Measurements from ENCODE around the gene ZNF333.
"Not testable (repeated sequence)": the region's sequence is repeated elsewhere in the genome, so short reads cannot be mapped to it uniquely, and the experiment has no call there.

The ZNF333 gene

GRCh38 chr19:14733574-14733973 is 43.7 kb downstream of the ZNF333 start:
- H3K27me3 ChIP-seq (ENCODE audit: low read depth, low read length), result no peaks in the 10 kb centered on the region
- H3K27ac ChIP-seq (ENCODE audit: low read length), result no peak overlapping the region
- no peak overlapping the region for H3K4me3 ChIP-seq (ENCODE audit: low read depth in 1 of 2, low read length in 2 of 2)
- no peaks in the 10 kb centered on the region for H3K4me1 ChIP-seq (ENCODE audit: control insufficient read depth in 1 of 2, insufficient read depth in 2 of 2, low read length in 2 of 2)
- H3K9me3 ChIP-seq (ENCODE audit: control insufficient read depth in 1 of 2, low read length in 2 of 2), result peaks cover 4 to 32% of the 10 kb centered on the region in 2 donors
- H3K36me3 ChIP-seq (ENCODE audit: control insufficient read depth in 1 of 2, insufficient read depth in 2 of 2, low read length in 2 of 2), result peaks cover 0 to 14% of the 10 kb centered on the region in 2 donors

- Histone ChIP-seq H3K4me1 (ENCODE audit: control insufficient read depth in 1 of 2, insufficient read depth in 2 of 2, low read length in 2 of 2) (no peaks in the 10 kb centered on the region), H3K4me3 (ENCODE audit: low read depth in 1 of 2, low read length in 2 of 2) (no peak overlapping the region), H3K36me3 (ENCODE audit: control insufficient read depth in 1 of 2, insufficient read depth in 2 of 2, low read length in 2 of 2) (peaks cover 0 to 14% of the 10 kb centered on the region in 2 donors), H3K27ac (ENCODE audit: low read length) (no peak overlapping the region), H3K27me3 (ENCODE audit: low read depth, low read length) (no peaks in the 10 kb centered on the region), H3K9me3 (ENCODE audit: control insufficient read depth in 1 of 2, low read length in 2 of 2) (peaks cover 0 to 19% of the 10 kb centered on the region in 2 donors)
Measured at GRCh38 chr19:14735915-14736314, 46.1 kb downstream of the ZNF333 start.

GRCh38 chr19:14746886-14747285 is 57.0 kb downstream of the ZNF333 start:
- no peak overlapping the region for H3K4me3 ChIP-seq (ENCODE audit: low read depth in 1 of 2, low read length in 2 of 2)
- H3K27ac ChIP-seq (ENCODE audit: low read length), result no peak overlapping the region
- no peaks in the 10 kb centered on the region for H3K4me1 ChIP-seq (ENCODE audit: control insufficient read depth in 1 of 2, insufficient read depth in 2 of 2, low read length in 2 of 2)
- peaks cover 0 to 11% of the 10 kb centered on the region in 2 donors for H3K9me3 ChIP-seq (ENCODE audit: control insufficient read depth in 1 of 2, low read length in 2 of 2)
- H3K27me3 ChIP-seq (ENCODE audit: low read depth, low read length), result no peaks in the 10 kb centered on the region
- H3K36me3 ChIP-seq (ENCODE audit: control insufficient read depth in 1 of 2, insufficient read depth in 2 of 2, low read length in 2 of 2), result peaks cover 3 to 5% of the 10 kb centered on the region in 2 donors

GRCh38 chr19:14748601-14749000 is 58.8 kb downstream of the ZNF333 start:
- Histone ChIP-seq H3K4me1 (ENCODE audit: control insufficient read depth in 1 of 2, insufficient read depth in 2 of 2, low read length in 2 of 2) (no peaks in the 10 kb centered on the region), H3K4me3 (ENCODE audit: low read depth in 1 of 2, low read length in 2 of 2) (no peak overlapping the region), H3K9me3 (ENCODE audit: control insufficient read depth in 1 of 2, low read length in 2 of 2) (peaks cover 0 to 2% of the 10 kb centered on the region in 2 donors), H3K27ac (ENCODE audit: low read length) (no peak overlapping the region), H3K27me3 (ENCODE audit: low read depth, low read length) (no peaks in the 10 kb centered on the region), H3K36me3 (ENCODE audit: control insufficient read depth in 1 of 2, insufficient read depth in 2 of 2, low read length in 2 of 2) (peaks cover 0 to 3% of the 10 kb centered on the region in 2 donors)

GRCh38 chr19:14758816-14759215 is 69.0 kb downstream of the ZNF333 start:
- H3K4me3 ChIP-seq (ENCODE audit: low read depth in 1 of 2, low read length in 2 of 2), result no peak overlapping the region
- no peak overlapping the region for H3K27ac ChIP-seq (ENCODE audit: low read length)
- H3K36me3 ChIP-seq (ENCODE audit: control insufficient read depth in 1 of 2, insufficient read depth in 2 of 2, low read length in 2 of 2), result no peaks in the 10 kb centered on the region
- no peaks in the 10 kb centered on the region for H3K4me1 ChIP-seq (ENCODE audit: control insufficient read depth in 1 of 2, insufficient read depth in 2 of 2, low read length in 2 of 2)
- peaks cover 0 to 3% of the 10 kb centered on the region in 2 donors for H3K9me3 ChIP-seq (ENCODE audit: control insufficient read depth in 1 of 2, low read length in 2 of 2)
- H3K27me3 ChIP-seq (ENCODE audit: low read depth, low read length), result no peaks in the 10 kb centered on the region

- no peaks in the 10 kb centered on the region for H3K36me3 ChIP-seq (ENCODE audit: control insufficient read depth in 1 of 2, insufficient read depth in 2 of 2, low read length in 2 of 2)
- H3K4me3 ChIP-seq (ENCODE audit: low read depth in 1 of 2, low read length in 2 of 2), result no peak overlapping the region
- H3K4me1 ChIP-seq (ENCODE audit: control insufficient read depth in 1 of 2, insufficient read depth in 2 of 2, low read length in 2 of 2), result no peaks in the 10 kb centered on the region
- H3K9me3 ChIP-seq (ENCODE audit: control insufficient read depth in 1 of 2, low read length in 2 of 2), result peaks cover 0 to 6% of the 10 kb centered on the region in 2 donors
- H3K27me3 ChIP-seq (ENCODE audit: low read depth, low read length), result no peaks in the 10 kb centered on the region
- no peak overlapping the region for H3K27ac ChIP-seq (ENCODE audit: low read length)
Measured at GRCh38 chr19:14761607-14762006, 71.8 kb downstream of the ZNF333 start.

- Histone ChIP-seq H3K4me3 (ENCODE audit: low read depth in 1 of 2, low read length in 2 of 2) (no peak overlapping the region), H3K9me3 (ENCODE audit: control insufficient read depth in 1 of 2, low read length in 2 of 2) (peaks cover 0 to 6% of the 10 kb centered on the region in 2 donors), H3K27me3 (ENCODE audit: low read depth, low read length) (no peaks in the 10 kb centered on the region), H3K4me1 (ENCODE audit: control insufficient read depth in 1 of 2, insufficient read depth in 2 of 2, low read length in 2 of 2) (no peaks in the 10 kb centered on the region), H3K36me3 (ENCODE audit: control insufficient read depth in 1 of 2, insufficient read depth in 2 of 2, low read length in 2 of 2) (no peaks in the 10 kb centered on the region), H3K27ac (ENCODE audit: low read length) (no peak overlapping the region)
Measured at GRCh38 chr19:14762111-14762510, 72.3 kb downstream of the ZNF333 start.

GRCh38 chr19:14763497-14764145 is 73.8 kb downstream of the ZNF333 start:
- H3K9me3 ChIP-seq (ENCODE audit: control insufficient read depth in 1 of 2, low read length in 2 of 2), result peaks cover 0 to 6% of the 10 kb centered on the region in 2 donors
- H3K4me3 ChIP-seq (ENCODE audit: low read depth in 1 of 2, low read length in 2 of 2), result no peak overlapping the region
- H3K27ac ChIP-seq (ENCODE audit: low read length), result no peak overlapping the region
- H3K4me1 ChIP-seq (ENCODE audit: control insufficient read depth in 1 of 2, insufficient read depth in 2 of 2, low read length in 2 of 2), result no peaks in the 10 kb centered on the region
- H3K36me3 ChIP-seq (ENCODE audit: control insufficient read depth in 1 of 2, insufficient read depth in 2 of 2, low read length in 2 of 2), result no peaks in the 10 kb centered on the region
- no peaks in the 10 kb centered on the region for H3K27me3 ChIP-seq (ENCODE audit: low read depth, low read length)

- H3K27ac ChIP-seq (ENCODE audit: low read length), result no peak overlapping the region
- H3K9me3 ChIP-seq (ENCODE audit: control insufficient read depth in 1 of 2, low read length in 2 of 2), result peaks cover 0 to 6% of the 10 kb centered on the region in 2 donors
- H3K36me3 ChIP-seq (ENCODE audit: control insufficient read depth in 1 of 2, insufficient read depth in 2 of 2, low read length in 2 of 2), result no peaks in the 10 kb centered on the region
- no peaks in the 10 kb centered on the region for H3K4me1 ChIP-seq (ENCODE audit: control insufficient read depth in 1 of 2, insufficient read depth in 2 of 2, low read length in 2 of 2)
- H3K4me3 ChIP-seq (ENCODE audit: low read depth in 1 of 2, low read length in 2 of 2), result no peak overlapping the region
- no peaks in the 10 kb centered on the region for H3K27me3 ChIP-seq (ENCODE audit: low read depth, low read length)
Measured at GRCh38 chr19:14764401-14764800, 74.6 kb downstream of the ZNF333 start.

GRCh38 chr19:14765403-14765802 is 75.6 kb downstream of the ZNF333 start:
- not testable (repeated sequence) for H3K4me1 ChIP-seq (ENCODE audit: control insufficient read depth in 1 of 2, insufficient read depth in 2 of 2, low read length in 2 of 2); H3K4me3 ChIP-seq (ENCODE audit: low read depth in 1 of 2, low read length in 2 of 2); H3K36me3 ChIP-seq (ENCODE audit: control insufficient read depth in 1 of 2, insufficient read depth in 2 of 2, low read length in 2 of 2); H3K9me3 ChIP-seq (ENCODE audit: control insufficient read depth in 1 of 2, low read length in 2 of 2); H3K27me3 ChIP-seq (ENCODE audit: low read depth, low read length); H3K27ac ChIP-seq (ENCODE audit: low read length)

- not testable (repeated sequence) for H3K27me3 ChIP-seq (ENCODE audit: low read depth, low read length); H3K4me3 ChIP-seq (ENCODE audit: low read depth in 1 of 2, low read length in 2 of 2); H3K27ac ChIP-seq (ENCODE audit: low read length); H3K36me3 ChIP-seq (ENCODE audit: control insufficient read depth in 1 of 2, insufficient read depth in 2 of 2, low read length in 2 of 2); H3K9me3 ChIP-seq (ENCODE audit: control insufficient read depth in 1 of 2, low read length in 2 of 2); H3K4me1 ChIP-seq (ENCODE audit: control insufficient read depth in 1 of 2, insufficient read depth in 2 of 2, low read length in 2 of 2)
Measured at GRCh38 chr19:14765841-14766240, 76.0 kb downstream of the ZNF333 start.

- no peaks in the 10 kb centered on the region for H3K4me1 ChIP-seq (ENCODE audit: control insufficient read depth in 1 of 2, insufficient read depth in 2 of 2, low read length in 2 of 2)
- H3K36me3 ChIP-seq (ENCODE audit: control insufficient read depth in 1 of 2, insufficient read depth in 2 of 2, low read length in 2 of 2), result no peaks in the 10 kb centered on the region
- no peaks in the 10 kb centered on the region for H3K27me3 ChIP-seq (ENCODE audit: low read depth, low read length)
- no peak overlapping the region for H3K27ac ChIP-seq (ENCODE audit: low read length)
- peaks cover 0 to 2% of the 10 kb centered on the region in 2 donors for H3K9me3 ChIP-seq (ENCODE audit: control insufficient read depth in 1 of 2, low read length in 2 of 2)
- H3K4me3 ChIP-seq (ENCODE audit: low read depth in 1 of 2, low read length in 2 of 2), result no peak overlapping the region
Measured at GRCh38 chr19:14767466-14767971, 77.7 kb downstream of the ZNF333 start.

All from muscle layer of duodenum (tissue), 2 donors.